IMR-90 (cell line): Measurements from ENCODE around the gene SNTG2. TPM values are rescaled to one million over a fixed set of nuclear protein-coding genes. Genes with fewer than 3 reads are reported as not detected.

Source experiments
- ATAC-seq: fragments of 200-7000 bp; cut with Tn5 transposase; 2 replicates; pipeline ENCODE4 v1.9.1; 2020; ENCODE audit warnings: low read depth, mild to moderate bottlenecking, moderate library complexity
- BruUV-seq: library from RNA; stranded (reverse); fragments of 400-500 nt; replicated peaks from 2 replicates; lab custom pipeline; 2021; lab: Mats Ljungman, UMichigan
- CTCF ChIA-PET: fragments of 300-600 bp; formaldehyde crosslinking; extraction: SDS; loops from one replicate; lab custom pipeline; 2021; ENCODE audit warnings: antibody characterized with exemption; lab: Yijun Ruan, JAX
- POLR2A ChIA-PET: fragments of 300-600 bp; sonication (Branson Sonifier 250); formaldehyde crosslinking; loops from one replicate; lab custom pipeline; 2022; ENCODE audit warnings: antibody characterized with exemption; ENCODE audit not compliant: unreplicated experiment; lab: Charles Lee
- DNase-seq: peaks from one replicate; pipeline ENCODE4 v3.0.0; 2013
- H2AFZ ChIP-seq: replicated peaks from 2 replicates; pipeline ENCODE3; 2013; ENCODE audit warnings: low read length, mild to moderate bottlenecking; ENCODE audit not compliant: poor library complexity
- H2AK5ac ChIP-seq: 2 replicates; pipeline ENCODE4 v1.6.1; 2013; ENCODE audit warnings: low read depth, low read length, inconsistent platforms
- H2AK9ac ChIP-seq: replicated peaks from 2 replicates; pipeline ENCODE3; 2013; ENCODE audit warnings: mild to moderate bottlenecking, low read depth, low read length, moderate library complexity; ENCODE audit not compliant: poor library complexity
- H2BK120ac ChIP-seq: 2 replicates; pipeline ENCODE4 v1.6.1; 2013; ENCODE audit warnings: low read depth, low read length, inconsistent platforms
- H2BK15ac ChIP-seq: 3 replicates; pipeline ENCODE4 v1.6.1; 2013; ENCODE audit warnings: low read depth, low read length, inconsistent platforms
- H2BK20ac ChIP-seq: 2 replicates; pipeline ENCODE4 v1.6.1; 2013; ENCODE audit warnings: low read depth, mild to moderate bottlenecking, inconsistent platforms, low read length, moderate library complexity
- H2BK5ac ChIP-seq: 2 replicates; pipeline ENCODE4 v1.6.1; 2013; ENCODE audit warnings: mild to moderate bottlenecking, low read depth, low read length, inconsistent platforms; ENCODE audit not compliant: poor library complexity, severe bottlenecking
- H3K14ac ChIP-seq: replicated peaks from 2 replicates; pipeline ENCODE4 v1.6.1; 2013; ENCODE audit warnings: low read depth, low read length, inconsistent platforms
- H3K18ac ChIP-seq: 2 replicates; pipeline ENCODE4 v1.6.1; 2013; ENCODE audit warnings: low read depth, low read length, control low read depth
- H3K23ac ChIP-seq: 2 replicates; pipeline ENCODE4 v1.6.1; 2013; ENCODE audit warnings: low read depth, low read length, inconsistent platforms
- H3K27ac ChIP-seq: 2 replicates; pipeline ENCODE4 v1.5.1; 2013; ENCODE audit warnings: mild to moderate bottlenecking, control low read depth, low read length; ENCODE audit not compliant: insufficient read depth
- H3K27me3 ChIP-seq: 2 replicates; pipeline ENCODE4 v1.6.1; 2013; ENCODE audit warnings: low read length; ENCODE audit not compliant: control insufficient read depth, insufficient read depth
- H3K36me3 ChIP-seq: 2 replicates; pipeline ENCODE4 v1.6.1; 2013; ENCODE audit warnings: low read length, mixed read lengths; ENCODE audit not compliant: control insufficient read depth, insufficient read depth
- H3K4ac ChIP-seq: 2 replicates; pipeline ENCODE4 v1.6.1; 2013; ENCODE audit warnings: low read depth, low read length, inconsistent platforms
- H3K4me1 ChIP-seq: 2 replicates; pipeline ENCODE4 v1.6.1; 2013; ENCODE audit warnings: low read length, mixed read lengths; ENCODE audit not compliant: control insufficient read depth, insufficient read depth
- H3K4me2 ChIP-seq: 2 replicates; pipeline ENCODE4 v1.6.1; 2013; ENCODE audit warnings: low read depth, mild to moderate bottlenecking, control low read depth, low read length, moderate library complexity
- H3K4me3 ChIP-seq: 2 replicates; pipeline ENCODE4 v1.5.1; 2013; ENCODE audit warnings: low read depth, mild to moderate bottlenecking, control low read depth, low read length, moderate library complexity; ENCODE audit not compliant: insufficient read depth
- H3K56ac ChIP-seq: 2 replicates; pipeline ENCODE4 v1.6.1; 2013; ENCODE audit warnings: low read length, inconsistent platforms; ENCODE audit not compliant: insufficient read depth; ENCODE audit errors: extremely low read depth
- H3K79me1 ChIP-seq, 2 experiments: 2 replicates each; pipeline ENCODE4 v1.6.1; 2013; ENCODE audit warnings: low read length in 2 of 2, inconsistent platforms in 1 of 2, low read depth in 1 of 2
- H3K9ac ChIP-seq: 2 replicates; pipeline ENCODE4 v1.6.1; 2013; ENCODE audit warnings: low read depth, low read length, control low read depth
- H3K9me1 ChIP-seq: 2 replicates; pipeline ENCODE4 v1.6.1; 2013; ENCODE audit warnings: low read length, inconsistent platforms; ENCODE audit not compliant: insufficient read depth
- H3K9me3 ChIP-seq: 2 replicates; pipeline ENCODE4 v1.6.1; 2013; ENCODE audit warnings: low read length; ENCODE audit not compliant: control insufficient read depth, insufficient read depth
- H4K20me1 ChIP-seq: 2 replicates; pipeline ENCODE4 v1.6.1; 2013; ENCODE audit warnings: low read length, inconsistent platforms; ENCODE audit not compliant: insufficient read depth
- H4K5ac ChIP-seq: 2 replicates; pipeline ENCODE4 v1.6.1; 2013; ENCODE audit warnings: mild to moderate bottlenecking, low read depth, low read length, control low read depth
- H4K8ac ChIP-seq, 2 experiments: 2 replicates each; pipeline ENCODE4 v1.6.1; 2013; ENCODE audit warnings: low read depth in 2 of 2, low read length in 2 of 2, control low read depth in 1 of 2, inconsistent platforms in 1 of 2
- H4K91ac ChIP-seq: 2 replicates; pipeline ENCODE4 v1.6.1; 2013; ENCODE audit warnings: low read depth, low read length, inconsistent platforms; ENCODE audit not compliant: insufficient read depth
- CEBPB ChIP-seq: IDR thresholded peaks from 2 replicates; pipeline ENCODE4 v1.6.1; 2012; ENCODE audit warnings: low read depth, low read length, improper control_type of control experiment
- CHD1 ChIP-seq: IDR thresholded peaks from 2 replicates; pipeline ENCODE4 v1.6.1; 2012; ENCODE audit warnings: low read depth, low read length, improper control_type of control experiment
- MAFK ChIP-seq: IDR thresholded peaks from 2 replicates; pipeline ENCODE4 v1.6.1; 2012; ENCODE audit warnings: low read depth, low read length, improper control_type of control experiment
- MXI1 ChIP-seq: IDR thresholded peaks from 2 replicates; pipeline ENCODE4 v1.6.1; 2012; ENCODE audit warnings: low read depth, mild to moderate bottlenecking, low read length, moderate library complexity, borderline replicate concordance
- WGBS, 2 experiments: methylation state at CpG; one replicate each; pipeline versions ENCODE4 v1.1.5 to v1.1.7; 2013; ENCODE audit warnings: missing lambda C conversion rate in 2 of 2; ENCODE audit not compliant: insufficient read length in 1 of 2; ENCODE audit errors: extremely low coverage in 2 of 2; 5-methylcytosine and 5-hydroxymethylcytosine counted together
- dilution Hi-C: fragments of 300-500 bp; cut with HindIII; formaldehyde crosslinking; loops from one replicate; pipeline ENCODE4 v1.14.3; 2018; ENCODE audit warnings: low sequenced_read_pairs; ENCODE audit not compliant: unreplicated experiment
- in situ Hi-C: fragments of 300-500 bp; cut with MboI; formaldehyde crosslinking; loops from 3 replicates; pipeline ENCODE4 v1.14.3; 2019; ENCODE audit warnings: low sequenced_read_pairs, inconsistent platforms, mixed read lengths
- intact Hi-C: fragments of 100-400 bp; cut with micrococcal nuclease; formaldehyde crosslinking; loops from 2 replicates; pipeline ENCODE4 v1.10.0; 2022
- polyA plus RNA-seq, 3 experiments: library from polyadenylated mRNA; depleted of rRNA; stranded (reverse); fragments of >200 nt; gene quantifications; 2 replicates each; pipeline ENCODE4 v1.2.3, GENCODE V29; 2012; ENCODE audit warnings: low replicate concordance in 1 of 3
- total RNA-seq: library from RNA; depleted of rRNA; stranded (reverse); fragments of >200 nt; gene quantifications from 2 replicates; pipeline ENCODE4 v1.2.3, GENCODE V29; 2012

SNTG2 gene
- total and polyA plus RNA-seq, 2 of the 4 experiments (the other 2 are of a cell fraction): under 0.01 to 0.17 TPM

- Histone ChIP-seq H3K56ac (no peak overlapping the region), H3K4ac (no peak overlapping the region), H3K27ac (no peak overlapping the region), H2AFZ (no peak overlapping the region), H4K91ac (no peak overlapping the region), H3K9ac (no peak overlapping the region), H3K27me3 (no peaks in the 10 kb centered on the region), H3K4me1 (no peaks in the 10 kb centered on the region), H3K23ac (no peak overlapping the region), H3K18ac (no peak overlapping the region), H4K20me1 (no peaks in the 10 kb centered on the region), H3K9me3 (peaks cover 37% of the 10 kb centered on the region), H2BK5ac (no peak overlapping the region), H3K4me3 (no peak overlapping the region), H3K9me1 (no peaks in the 10 kb centered on the region), H2AK5ac (no peak overlapping the region), H2BK120ac (no peak overlapping the region), H4K8ac (no peak overlapping the region), H2BK20ac (no peak overlapping the region), H4K5ac (no peak overlapping the region), H2AK9ac (no peak overlapping the region), H2BK15ac (no peak overlapping the region), H3K14ac (no peak overlapping the region), H3K36me3 (no peaks in the 10 kb centered on the region), H3K79me1 (no peaks in the 10 kb centered on the region), H3K4me2 (no peak overlapping the region)
- in situ Hi-C loops: no loop called here
- no TSS peak for BruUV-seq
- 91% methylated on average over 5 of the region's 9 CpGs; no CpG with 5 or more reads in 1 of the 2 experiments for WGBS, 2 experiments
- CTCF ChIA-PET: no interaction called here
- TF ChIP-seq CHD1 (no peak), CEBPB (no peak), MAFK (no peak), MXI1 (no peak)
- DNase-seq (no peak), ATAC-seq (no peak)
- intact Hi-C loops: no loop called here
- dilution Hi-C loops: no loop called here
- POLR2A ChIA-PET: no interaction called here
Observed at GRCh38 chr2:1159013-1159412, 208.4 kb downstream of the SNTG2 start.
